GM19035 (cell line): ENCODE data around the gene RAB3A.
"Not testable (repeated sequence)": the region's sequence is repeated elsewhere in the genome, so short reads cannot be mapped to it uniquely, and the experiment has no call there.

Source experiments
- ATAC-seq: cut with Tn5 transposase; IDR thresholded peaks from one replicate; pipeline ENCODE4 v1.9.1; 2021; ENCODE audit not compliant: unreplicated experiment

The RAB3A gene

GRCh38 chr19:18224525-18225354 lies 20.9 kb upstream of the RAB3A start:
- ATAC-seq, result peak; percentile 94

GRCh38 chr19:18223860-18224524 lies 20.1 kb upstream of the RAB3A start:
- ATAC-seq, result peak; percentile 31

GRCh38 chr19:18221815-18222725 lies 18.2 kb upstream of the RAB3A start:
- no peak for ATAC-seq

- ATAC-seq, result no peak
These were observed 16.9 kb upstream of the RAB3A start for GRCh38 chr19:18220632-18221275.

- no peak for ATAC-seq
These were observed 16.2 kb upstream of the RAB3A start for GRCh38 chr19:18219911-18220631.

GRCh38 chr19:18218600-18218999 lies 14.8 kb upstream of the RAB3A start:
- ATAC-seq, result no peak

DNA sequence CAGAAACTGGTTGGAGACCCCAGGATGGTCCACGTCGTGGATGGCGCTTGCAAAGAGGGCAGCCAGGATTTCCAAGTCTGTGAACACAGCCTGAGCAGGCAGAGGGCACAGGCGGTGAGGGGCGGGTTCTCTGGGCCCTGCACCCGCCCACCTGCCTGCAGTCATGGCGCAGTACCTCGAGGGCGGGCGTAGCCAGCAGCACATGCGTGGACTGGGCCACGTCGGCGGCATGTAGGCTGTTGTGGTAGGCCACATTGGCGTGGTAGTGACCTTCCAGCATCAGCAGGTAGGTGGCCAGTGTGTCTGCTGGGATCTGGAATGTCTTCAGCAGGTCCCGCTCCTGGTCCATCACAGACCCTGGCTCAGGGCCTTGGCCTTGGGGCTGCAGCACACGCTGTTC lies 14.3 kb upstream of the RAB3A start:
- no peak for ATAC-seq

DNA sequence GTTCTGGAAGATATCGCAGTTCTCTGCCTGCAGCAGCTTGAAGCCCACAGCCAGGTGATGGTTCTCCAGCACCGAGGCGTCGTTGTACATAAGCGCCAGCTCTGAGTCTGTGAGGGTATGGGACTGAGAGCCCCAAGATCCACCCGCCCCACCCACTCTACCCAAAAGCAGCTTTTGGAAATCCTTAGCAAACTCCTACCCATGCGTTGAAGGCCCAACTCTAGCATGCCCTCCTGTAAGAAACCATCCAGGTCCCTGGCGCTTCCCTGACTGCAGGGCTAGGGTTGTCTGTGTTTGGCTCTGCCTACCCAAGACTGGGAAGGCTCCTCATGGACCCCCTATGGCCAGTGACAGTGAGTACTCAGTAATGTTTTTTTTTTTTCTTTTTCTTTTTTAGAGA lies 12.9 kb upstream of the RAB3A start:
- no peak for ATAC-seq

DNA sequence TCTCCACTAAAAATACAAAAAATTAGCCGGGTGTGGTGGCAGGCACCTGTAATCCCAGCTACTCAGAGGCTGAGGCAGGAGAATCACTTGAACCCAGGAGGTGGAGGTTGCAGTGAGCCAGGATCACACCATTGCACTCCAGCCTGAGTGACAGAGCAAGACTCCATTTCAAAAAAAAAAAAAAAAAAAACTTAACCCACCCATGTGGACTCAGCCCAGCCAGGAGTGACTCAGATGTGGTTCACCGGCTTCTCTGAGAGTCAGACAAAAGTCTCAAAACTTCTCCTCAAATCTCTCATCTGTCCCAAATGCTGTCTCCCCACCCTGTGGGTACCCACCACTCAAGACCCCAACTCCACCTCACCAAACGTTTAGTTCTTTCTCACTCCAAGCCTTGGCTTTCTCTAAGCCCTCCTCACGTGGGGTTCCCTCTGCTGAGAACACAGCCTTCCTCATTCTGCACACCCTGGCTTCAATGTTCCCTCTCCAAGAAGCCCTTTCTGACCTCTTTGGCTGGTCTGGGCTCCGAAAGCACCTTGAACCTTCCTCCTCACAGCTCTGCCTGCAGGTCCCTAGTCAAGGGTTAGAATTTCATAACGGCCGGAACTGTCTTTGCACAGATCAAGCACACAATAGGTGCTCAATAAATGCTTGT lies 11.1 kb upstream of the RAB3A start:
- no peak for ATAC-seq

DNA sequence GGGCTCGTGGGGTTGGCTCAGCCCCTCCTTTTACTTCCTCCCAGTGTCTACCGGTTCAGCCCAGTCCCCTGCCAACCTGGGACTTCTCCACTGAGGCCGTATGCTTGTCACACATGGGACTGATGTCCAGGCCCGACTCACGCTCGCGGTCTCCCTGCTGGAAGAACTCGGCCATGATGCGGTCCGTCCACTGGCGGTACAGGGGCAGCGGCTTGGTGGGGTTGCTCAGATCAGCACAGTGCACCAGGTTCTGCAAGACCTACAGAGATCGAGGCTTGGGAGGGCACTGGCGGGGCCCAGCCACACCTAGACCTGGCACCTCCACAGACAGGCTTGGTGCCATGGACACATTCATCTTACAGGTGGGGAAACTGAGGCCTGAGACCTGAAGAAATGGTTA lies 7.8 kb upstream of the RAB3A start:
- no peak for ATAC-seq

GRCh38 chr19:18209912-18210311 lies 6.1 kb upstream of the RAB3A start:
- ATAC-seq, result not testable (repeated sequence)

- no peak for ATAC-seq
These were observed 4.5 kb upstream of the RAB3A start for GRCh38 chr19:18208098-18208951.

DNA sequence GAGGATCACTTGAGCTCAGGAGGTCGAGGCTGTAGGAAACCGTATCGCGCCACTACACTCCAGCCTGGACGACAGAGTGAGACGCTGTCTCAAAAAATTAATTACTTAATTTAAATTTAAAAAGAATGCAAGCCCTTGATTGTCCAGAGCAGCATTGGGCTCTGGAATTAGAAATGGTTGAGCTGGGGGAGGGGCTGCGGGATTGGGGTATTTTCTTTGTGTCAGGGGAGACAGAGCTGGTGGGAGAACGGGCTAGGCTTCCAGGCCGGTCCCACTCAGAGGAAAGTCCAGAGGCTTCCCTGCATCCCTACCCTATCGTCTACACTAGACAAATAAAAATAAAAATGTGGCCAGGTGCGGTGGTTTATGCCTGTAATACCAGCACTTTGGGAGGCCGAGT lies 2.2 kb upstream of the RAB3A start:
- ATAC-seq, result no peak

DNA sequence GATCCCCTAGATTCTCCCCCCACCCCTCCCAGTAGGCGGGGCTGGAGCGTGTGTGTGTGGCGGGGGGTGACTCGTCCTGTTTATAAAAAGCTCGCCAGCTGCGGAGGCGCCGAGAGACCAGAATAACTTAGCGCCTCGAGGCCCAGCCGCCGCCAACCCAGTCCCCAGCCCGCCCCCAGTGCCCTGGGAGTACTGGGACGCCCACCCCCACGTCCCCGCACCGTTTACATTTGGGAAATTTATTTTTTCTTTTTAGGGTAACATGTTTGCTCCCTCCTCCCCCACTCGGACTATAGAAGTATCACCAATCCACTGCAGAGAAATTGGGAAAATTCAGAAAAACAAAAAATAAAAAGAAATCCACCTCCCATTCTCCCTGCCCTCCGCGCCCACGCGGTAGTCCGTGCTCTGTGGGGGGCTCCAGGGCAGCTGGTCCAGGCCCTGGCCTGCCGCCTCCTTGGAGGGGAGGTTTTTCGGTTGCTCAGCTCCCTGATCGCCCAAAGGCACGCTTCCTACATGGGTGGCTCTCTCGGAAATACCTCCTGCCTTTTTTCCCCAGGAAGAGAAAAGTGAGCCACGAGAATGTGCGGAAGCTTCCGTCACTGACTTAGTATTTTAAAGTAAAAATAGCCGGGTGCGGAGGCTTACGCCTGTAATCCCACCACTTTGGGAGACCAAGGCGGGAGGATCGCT lies 1.5 kb upstream of the RAB3A start:
- no peak for ATAC-seq

DNA sequence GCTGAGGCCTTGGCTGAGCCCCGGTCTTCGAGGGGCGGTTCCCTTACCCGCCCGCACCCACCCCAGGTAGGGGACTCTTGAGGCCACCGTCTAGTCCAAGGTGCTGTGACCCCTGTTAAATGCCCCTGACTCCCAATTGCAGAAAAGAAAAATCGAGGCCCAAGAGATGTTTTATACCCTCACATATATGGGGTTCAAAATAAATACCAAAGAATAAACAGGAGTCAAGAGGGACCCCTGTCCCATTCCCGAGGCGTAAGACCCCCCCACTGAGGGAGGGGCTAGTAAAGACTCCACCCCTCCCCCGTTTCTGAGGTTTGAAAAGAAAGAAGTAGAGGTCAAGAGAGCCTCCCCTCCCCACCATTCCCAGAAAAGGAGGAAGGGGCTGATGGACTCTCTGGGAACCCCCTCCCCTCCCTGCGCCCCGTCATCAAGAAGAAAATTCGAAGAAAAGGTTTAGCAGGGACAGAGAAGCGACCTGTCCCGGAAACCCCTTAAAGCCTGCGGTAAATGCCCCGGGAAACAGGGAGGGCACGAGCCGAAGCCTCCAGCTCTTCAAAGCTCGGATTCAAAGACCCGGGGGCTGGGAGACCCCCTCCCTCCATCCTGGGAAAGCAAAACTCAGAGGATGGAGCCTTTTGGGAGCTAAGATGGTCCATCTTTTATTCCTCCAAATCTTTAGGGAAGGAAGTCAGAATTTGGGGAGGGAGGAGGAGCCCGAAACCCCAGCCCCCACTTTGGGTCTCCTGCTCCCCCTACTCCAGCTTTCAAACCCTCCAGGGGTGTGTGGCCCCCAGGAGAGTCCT lies 755 bp upstream of the RAB3A start:
- no peak for ATAC-seq

- ATAC-seq, result peak; percentile 3
These were observed 407 bp downstream of the RAB3A start for GRCh38 chr19:18203408-18203862.

DNA sequence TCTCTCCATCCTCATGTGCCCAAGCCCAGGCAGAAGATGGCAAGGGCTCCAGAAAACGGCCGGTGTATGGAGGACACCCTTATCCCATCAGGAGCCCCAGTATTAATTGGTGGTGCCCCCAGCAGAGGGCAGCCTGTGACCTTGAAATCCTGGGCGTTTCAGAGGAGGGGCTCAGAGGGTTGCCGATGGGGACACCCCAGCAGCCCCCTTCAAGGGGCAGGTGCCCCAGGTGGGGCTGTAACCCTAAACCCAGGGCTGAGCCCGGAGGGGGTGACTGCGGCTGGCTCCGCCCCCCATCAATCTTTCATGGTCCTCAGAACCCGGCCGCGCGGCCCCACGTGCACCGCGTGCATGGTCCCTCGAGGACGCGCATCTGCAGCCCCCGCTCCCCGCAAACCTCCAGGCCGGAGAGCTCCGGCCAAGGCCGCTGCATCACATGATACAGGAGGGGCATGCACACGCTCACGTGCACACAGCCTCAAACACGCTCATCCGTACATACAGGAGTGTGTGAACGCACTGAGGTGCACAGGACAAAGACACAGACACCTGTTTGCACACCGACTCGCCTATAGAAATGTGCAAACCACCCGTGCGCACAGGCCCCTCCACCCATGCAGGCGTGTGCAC lies 949 bp downstream of the RAB3A start:
- no peak for ATAC-seq
